AG09319 (cell line): ENCODE data around the gene TMEM131L.
"Not testable (repeated sequence)": the region's sequence is repeated elsewhere in the genome, so short reads cannot be mapped to it uniquely, and the experiment has no call there.

Experiments used
- DNase-seq: peaks from one replicate; pipeline ENCODE4 v3.0.0-alpha.2; 2010; ENCODE audit warnings: low read depth; ENCODE audit errors: extremely low read depth
- CTCF ChIP-seq: IDR thresholded peaks from 2 replicates; pipeline ENCODE4 v1.5.1; 2011; ENCODE audit warnings: low read depth, mild to moderate bottlenecking, inconsistent platforms, low read length, moderate library complexity

TMEM131L gene

DNA sequence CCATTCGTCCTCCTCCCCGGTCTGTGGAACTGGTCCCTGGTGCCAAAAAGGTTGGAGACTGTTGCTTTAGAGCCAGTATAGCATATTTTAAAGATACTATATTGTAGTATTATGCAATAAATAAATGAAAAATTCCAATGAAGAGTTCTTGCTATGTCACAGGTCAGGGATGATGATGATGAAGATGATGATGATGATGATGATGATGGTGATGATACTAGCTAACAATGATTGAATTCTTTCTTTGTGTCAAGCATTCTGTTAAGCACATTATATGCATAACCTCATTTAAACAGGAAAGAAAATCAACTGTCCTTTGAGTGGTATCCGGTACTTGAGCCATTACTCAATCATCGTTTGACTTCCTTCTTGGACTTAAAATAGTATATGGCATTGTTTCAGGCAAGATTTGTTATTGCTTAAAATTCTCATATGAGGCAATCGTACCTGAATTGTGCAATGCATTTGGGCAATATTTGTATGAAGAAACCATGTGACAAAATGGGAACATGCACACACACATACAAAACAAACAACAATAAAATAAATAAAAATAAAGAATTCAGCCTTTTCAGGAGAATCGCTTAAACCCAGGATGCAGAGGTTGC lies 195.2 kb downstream of the TMEM131L start:
- no peak for DNase-seq
- no peak for TF ChIP-seq CTCF

DNA sequence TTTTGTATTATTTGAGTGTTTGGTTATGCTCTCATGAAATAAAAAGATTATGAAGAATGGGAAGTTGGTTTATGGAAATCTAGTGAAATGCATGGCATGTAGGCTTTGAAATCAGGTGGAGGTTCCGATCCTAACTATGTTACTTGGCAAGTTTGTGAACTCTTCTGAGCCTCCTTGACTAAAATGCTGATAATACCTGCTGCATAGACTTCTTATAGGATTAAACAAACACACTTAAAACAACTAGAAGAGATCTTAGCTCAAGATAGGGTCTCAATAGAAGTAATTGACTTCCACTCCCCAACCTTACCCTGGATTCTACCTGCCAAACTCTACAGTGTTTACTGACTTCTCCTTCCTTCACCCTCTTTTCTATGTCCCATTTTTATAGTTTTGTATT lies 195.7 kb downstream of the TMEM131L start:
- DNase-seq: no peak
- no peak for TF ChIP-seq CTCF

GRCh38 chr4:153663667-153664066 lies 197.5 kb downstream of the TMEM131L start:
- no peak for DNase-seq
- no peak for TF ChIP-seq CTCF

DNA sequence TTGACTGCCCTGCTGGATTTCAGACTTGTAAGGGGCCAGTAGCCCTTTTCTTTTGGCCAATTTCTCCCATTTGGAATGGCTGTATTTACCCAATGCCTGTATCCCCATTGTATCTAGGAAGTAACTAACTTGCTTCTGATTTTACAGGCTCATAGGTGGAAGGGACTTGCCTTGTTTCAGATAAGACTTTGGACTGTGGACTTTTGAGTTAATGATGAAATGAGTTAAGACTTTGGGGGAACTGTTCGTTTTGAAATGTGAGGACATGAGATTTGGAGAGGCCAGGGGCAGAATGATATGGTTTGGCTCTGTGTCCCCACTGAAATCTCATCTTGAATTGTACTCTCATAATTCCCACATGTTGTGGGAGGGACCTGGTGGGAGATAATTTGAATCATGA lies 200.3 kb downstream of the TMEM131L start:
- not testable (repeated sequence) for DNase-seq

- TF ChIP-seq CTCF: no peak
- DNase-seq: no peak
Observed at GRCh38 chr4:153668647-153669046, 202.5 kb downstream of the TMEM131L start.

GRCh38 chr4:153669838-153670237 lies 203.7 kb downstream of the TMEM131L start:
- no peak for DNase-seq
- no peak for TF ChIP-seq CTCF

- no peak for DNase-seq
- TF ChIP-seq CTCF: no peak
Observed at GRCh38 chr4:153676486-153676885, 210.3 kb downstream of the TMEM131L start.

- TF ChIP-seq CTCF: no peak
- peak; percentile 10 for DNase-seq
Observed at GRCh38 chr4:153676984-153677383, 210.8 kb downstream of the TMEM131L start.
